DMS114 treated with DMSO at 0.1 percent for 48 hours (cell line): Measurements from ENCODE around the gene MXD1.

Source experiments
- DNase-seq: peaks from one replicate; lab custom pipeline; 2025; ENCODE audit not compliant: unreplicated experiment; lab: John Stamatoyannopoulos, UW

The MXD1 gene

GRCh38 chr2:69977186-69977585, 62.3 kb downstream of the MXD1 start:
- no peak for DNase-seq

GRCh38 chr2:69977906-69978482, 63.1 kb downstream of the MXD1 start:
- no peak for DNase-seq

- no peak for DNase-seq
Measured at GRCh38 chr2:69979902-69980807, 65.2 kb downstream of the MXD1 start.

- no peak for DNase-seq
Measured at GRCh38 chr2:69983392-69983966, 68.6 kb downstream of the MXD1 start.

DNA sequence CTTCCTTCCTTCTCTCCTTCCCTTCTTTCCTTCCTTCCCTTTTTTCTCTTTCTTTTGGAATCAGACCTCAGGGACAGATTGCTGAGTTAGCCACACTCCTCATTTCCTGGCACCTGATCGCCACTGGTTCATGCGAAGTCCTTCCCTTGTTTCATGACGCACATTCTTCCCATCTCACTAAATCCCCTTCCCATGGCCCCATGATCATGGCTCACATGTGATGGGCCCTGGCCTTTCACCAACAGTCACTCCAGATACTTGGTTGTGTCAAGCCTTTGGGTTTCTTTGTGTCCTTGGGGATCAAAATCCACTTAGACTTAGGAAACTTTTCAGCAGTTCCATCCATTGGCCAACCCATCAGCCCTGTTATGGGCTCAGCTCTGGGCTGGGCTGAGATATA, 70.3 kb downstream of the MXD1 start:
- DNase-seq: no peak

GRCh38 chr2:69985688-69986087, 70.8 kb downstream of the MXD1 start:
- no peak for DNase-seq

GRCh38 chr2:69986691-69987090, 71.8 kb downstream of the MXD1 start:
- no peak for DNase-seq

- DNase-seq: no peak
Measured at GRCh38 chr2:69988086-69988635, 73.3 kb downstream of the MXD1 start.

DNA sequence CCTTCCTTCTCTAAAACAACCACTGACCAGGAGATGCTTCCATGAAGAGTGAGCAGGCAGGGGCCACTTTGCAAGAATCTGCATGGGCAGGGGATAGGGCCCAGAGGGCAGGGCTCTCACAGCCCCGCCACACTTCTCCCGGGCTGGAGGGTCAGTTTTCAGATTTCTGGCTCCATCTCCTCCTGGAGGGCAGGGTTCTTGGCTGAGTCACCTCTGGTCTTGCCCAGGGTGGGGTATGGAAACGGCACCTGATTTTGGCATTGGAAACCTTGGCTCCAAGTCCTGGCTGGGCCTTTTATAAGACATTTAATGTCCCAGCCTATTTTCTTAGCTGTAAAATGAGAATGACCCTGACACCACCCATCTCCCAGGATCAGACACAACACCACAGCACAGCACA, 74.1 kb downstream of the MXD1 start:
- DNase-seq: no peak

DNA sequence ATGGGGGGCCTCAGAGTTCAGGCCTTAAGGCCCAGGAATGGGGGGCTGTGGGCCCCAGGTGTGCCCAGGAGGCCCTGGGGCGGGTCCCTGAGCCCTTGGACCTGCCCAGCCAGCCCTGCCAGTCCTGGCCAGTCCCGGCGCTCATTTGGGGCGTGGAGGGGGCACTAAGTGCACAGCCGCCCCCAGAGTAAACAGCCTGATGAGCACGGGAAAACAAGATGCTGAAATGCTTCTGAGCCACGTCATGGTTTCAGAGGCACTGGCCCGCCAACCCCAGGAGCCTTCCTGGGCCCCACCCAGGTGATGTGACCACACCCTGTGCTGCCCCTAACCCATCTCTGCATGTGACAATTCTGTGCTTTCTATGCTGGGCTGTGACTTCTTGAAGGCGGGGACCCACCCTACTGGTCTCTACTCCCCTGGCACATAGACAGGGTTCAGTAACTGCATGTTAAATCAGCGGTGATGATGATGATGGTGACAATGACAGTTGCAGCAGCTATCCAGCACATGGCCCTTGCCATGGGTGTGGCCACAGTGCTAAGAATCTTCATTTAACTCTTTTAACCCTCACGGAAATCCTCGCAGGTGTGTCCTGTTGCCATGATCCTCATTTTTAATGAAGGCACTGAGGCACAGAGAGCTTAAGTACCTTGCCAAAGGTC, 74.7 kb downstream of the MXD1 start:
- DNase-seq: no peak
